Osteocyte (in vitro differentiated cells): ENCODE data around the gene RASGRP2. TPM values are rescaled to one million over a fixed set of nuclear protein-coding genes. Genes with fewer than 3 reads are reported as not detected.

Experiments used
- DNase-seq: peaks from one replicate; pipeline ENCODE4 v3.0.0; 2021; ENCODE audit warnings: mixed read lengths; ENCODE audit not compliant: unreplicated experiment; ENCODE audit errors: extremely low spot score
- H3K27ac Mint-ChIP-seq: one replicate; pipeline ENCODE4 v1.8.0; 2021; ENCODE audit warnings: mild to moderate bottlenecking, mixed read lengths; ENCODE audit not compliant: unreplicated experiment
- H3K27me3 Mint-ChIP-seq: one replicate; pipeline ENCODE4 v1.8.0; 2021; ENCODE audit warnings: mixed read lengths; ENCODE audit not compliant: unreplicated experiment
- H3K36me3 Mint-ChIP-seq: one replicate; pipeline ENCODE4 v1.8.0; 2021; ENCODE audit warnings: mixed read lengths; ENCODE audit not compliant: unreplicated experiment
- H3K4me1 Mint-ChIP-seq: one replicate; pipeline ENCODE4 v1.8.0; 2021; ENCODE audit warnings: mixed read lengths; ENCODE audit not compliant: unreplicated experiment
- H3K4me3 Mint-ChIP-seq: one replicate; pipeline ENCODE4 v1.8.0; 2021; ENCODE audit warnings: mild to moderate bottlenecking, moderate library complexity, mixed read lengths; ENCODE audit not compliant: unreplicated experiment
- H3K9me3 Mint-ChIP-seq: one replicate; pipeline ENCODE4 v1.8.0; 2021; ENCODE audit warnings: mixed read lengths; ENCODE audit not compliant: unreplicated experiment
- CTCF ChIP-seq: fragments of 200-600 bp; sonication (generic); IDR thresholded peaks from 2 replicates; pipeline ENCODE4 v1.5.0; 2021; ENCODE audit warnings: antibody characterized with exemption, mild to moderate bottlenecking, moderate library complexity
- total RNA-seq: library from RNA; stranded (reverse); gene quantifications from 2 replicates; pipeline ENCODE4 v1.2.1, GENCODE V29; 2021

Gene RASGRP2
- total RNA-seq, 1 donor from 2014 or later: 10.3 TPM

GRCh38 chr11:64716473-64717267 is 27.3 kb downstream of the RASGRP2 start:
- H3K27ac Mint-ChIP-seq: no peak overlapping the region
- DNase-seq: no peak
- peaks cover 78% of the 10 kb centered on the region for H3K27me3 Mint-ChIP-seq
- H3K36me3 Mint-ChIP-seq: no peaks in the 10 kb centered on the region
- H3K4me3 Mint-ChIP-seq: no peak overlapping the region
- H3K9me3 Mint-ChIP-seq: no peaks in the 10 kb centered on the region
- no peak for TF ChIP-seq CTCF
- H3K4me1 Mint-ChIP-seq: peaks cover 6% of the 10 kb centered on the region

- Mint-ChIP-seq H3K36me3 (no peaks in the 10 kb centered on the region), H3K4me1 (peaks cover 10% of the 10 kb centered on the region)
- no peak for TF ChIP-seq CTCF
Observed at GRCh38 chr11:64715756-64716472, 28.0 kb downstream of the RASGRP2 start.

DNA sequence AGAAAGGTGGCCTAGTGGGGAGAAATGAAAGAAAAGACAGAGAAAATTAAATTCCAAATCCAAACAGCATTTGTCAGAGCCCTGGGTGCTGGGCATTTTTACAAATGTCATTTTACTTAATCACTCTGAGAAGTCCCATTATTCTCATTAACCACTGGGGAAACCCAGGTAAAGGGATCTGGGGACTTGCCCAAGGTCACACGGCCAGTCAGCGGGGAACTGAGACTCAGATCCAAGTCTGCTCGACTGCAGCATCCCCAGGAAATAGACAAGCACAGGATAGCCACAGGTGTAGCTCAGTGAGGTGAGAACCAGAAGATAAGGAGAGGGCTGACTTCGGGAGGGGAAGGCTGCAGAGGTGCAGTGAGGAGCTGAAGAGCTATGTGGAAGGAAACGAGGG is 28.8 kb downstream of the RASGRP2 start:
- Mint-ChIP-seq H3K27me3 (peaks cover 66% of the 10 kb centered on the region), H3K27ac (no peak overlapping the region), H3K4me3 (no peak overlapping the region), H3K4me1 (peaks cover 18% of the 10 kb centered on the region), H3K36me3 (no peaks in the 10 kb centered on the region), H3K9me3 (no peaks in the 10 kb centered on the region)
- no peak for DNase-seq
- no peak for TF ChIP-seq CTCF

More at GRCh38 chr11:64715756-64716472, 28.0 kb downstream of the RASGRP2 start:
- H3K27ac Mint-ChIP-seq: no peak overlapping the region
- no peak overlapping the region for H3K4me3 Mint-ChIP-seq
- DNase-seq: no peak
- no peaks in the 10 kb centered on the region for H3K9me3 Mint-ChIP-seq
- peaks cover 72% of the 10 kb centered on the region for H3K27me3 Mint-ChIP-seq

DNA sequence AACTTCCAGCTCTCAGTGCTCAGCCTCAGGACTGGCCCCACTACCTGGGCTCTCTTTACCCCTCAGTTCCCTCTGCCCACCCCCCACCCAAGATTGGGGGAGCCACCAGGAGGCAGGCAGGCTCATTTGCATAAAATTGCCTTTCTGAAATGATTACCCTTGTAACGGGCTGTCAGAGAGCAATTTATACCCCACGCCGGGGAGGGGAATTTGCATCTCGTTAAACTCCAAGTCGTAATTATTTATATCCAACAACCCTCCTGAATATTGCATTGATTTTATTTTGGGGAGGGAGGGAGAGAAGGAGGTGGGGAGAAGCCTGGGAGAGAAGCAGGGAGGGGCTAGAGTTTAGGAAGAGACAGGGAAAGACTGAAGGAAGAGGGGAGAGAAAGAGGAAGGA is 29.3 kb downstream of the RASGRP2 start:
- H3K27me3 Mint-ChIP-seq: peaks cover 64% of the 10 kb centered on the region
- no peak overlapping the region for H3K27ac Mint-ChIP-seq
- H3K9me3 Mint-ChIP-seq: no peaks in the 10 kb centered on the region
- H3K4me3 Mint-ChIP-seq: no peak overlapping the region
- no peaks in the 10 kb centered on the region for H3K36me3 Mint-ChIP-seq
- no peak for DNase-seq
- peaks cover 19% of the 10 kb centered on the region for H3K4me1 Mint-ChIP-seq
- TF ChIP-seq CTCF: no peak

DNA sequence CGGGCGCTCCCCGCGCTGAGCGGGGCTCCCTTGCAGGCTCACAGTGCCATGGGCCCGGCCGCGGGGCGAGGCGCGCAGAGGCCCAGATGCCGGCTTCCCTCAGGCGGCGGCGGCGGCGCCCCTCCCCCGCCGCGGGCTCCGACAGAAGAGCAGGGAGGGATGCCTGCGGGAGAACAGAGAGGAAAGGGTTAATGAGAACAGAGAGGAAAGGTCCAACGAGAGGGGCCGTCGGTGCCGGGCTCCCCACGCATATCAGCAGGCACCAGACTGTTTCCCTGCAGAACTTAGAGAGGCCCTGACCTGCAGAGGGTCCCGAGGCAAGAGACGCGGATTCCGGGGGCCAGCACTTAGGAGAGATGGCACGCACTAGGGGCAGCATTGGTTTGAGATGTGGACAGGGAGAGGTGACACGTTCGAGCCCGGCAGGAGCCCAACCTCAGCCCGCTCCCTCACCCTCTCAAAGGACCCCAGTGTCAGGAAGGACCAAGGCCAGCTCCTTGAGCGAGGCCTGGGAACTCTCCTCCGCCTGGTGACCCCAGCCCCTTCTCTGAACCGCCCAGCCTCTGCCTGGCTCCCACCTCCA is 30.1 kb downstream of the RASGRP2 start:
- DNase-seq: no peak
- Mint-ChIP-seq H3K27me3 (peaks cover 56% of the 10 kb centered on the region), H3K27ac (no peak overlapping the region), H3K36me3 (no peaks in the 10 kb centered on the region), H3K4me3 (no peak overlapping the region), H3K4me1 (peaks cover 19% of the 10 kb centered on the region), H3K9me3 (no peaks in the 10 kb centered on the region)
- no peak for TF ChIP-seq CTCF
